ENCODE data around the gene HCN2. TPM values are rescaled to one million over a fixed set of nuclear protein-coding genes. Genes with fewer than 3 reads are reported as not detected.

The HCN2 gene
- total RNA-seq, 1 experiment from 2014 or later, result 0.04 TPM

GRCh38 chr19:582497-583197, 7.0 kb upstream of the HCN2 start:
- ChIA-PET POLR2A (ENCODE audit: unreplicated experiment) (no interaction called here), CTCF (interaction anchor here (0.6 kb wide), 1 partner anchor 27 kb away, joined by 3 read pairs; no protein-coding TSS in a partner anchor)
- intact Hi-C loops (cut with micrococcal nuclease), result no loop called here
- no peaks in the 10 kb centered on the region for H3K9me3 ChIP-seq (ENCODE audit: low read length)
- H4K20me1 ChIP-seq (ENCODE audit: low read length), result peaks cover 17% of the 10 kb centered on the region
- H3K27me3 ChIP-seq (ENCODE audit: low read length), result no peaks in the 10 kb centered on the region
- H3K9ac ChIP-seq (ENCODE audit: low read length), result no peak overlapping the region
- no peak overlapping the region for H2AFZ ChIP-seq (ENCODE audit: low read length)
- no peaks in the 10 kb centered on the region; the same call in 1 of the 2 replicates for H3K36me3 ChIP-seq (ENCODE audit: low read depth, low read length)
- no peaks in the 10 kb centered on the region for H3K9me2 ChIP-seq (replicated peaks; ENCODE audit: low read length)
- H3K4me2 ChIP-seq (ENCODE audit: low read length), result no peak overlapping the region
- H3F3A ChIP-seq (ENCODE audit: low read length, unreplicated experiment), result no peaks in the 10 kb centered on the region
- ATAC-seq, result no peak
- peaks cover 5% of the 10 kb centered on the region; the same call in 1 of the 2 replicates for H3K4me1 ChIP-seq (ENCODE audit: insufficient read depth, low read length)
- no peak for DNase-seq
- no peak for TF ChIP-seq EZH2 (IDR thresholded peaks at IDR 0.05; ENCODE audit: low read length, unreplicated experiment)
- no peak overlapping the region for H3K27ac ChIP-seq (ENCODE audit: low read length)
- H3K79me2 ChIP-seq (ENCODE audit: low read length), result peaks cover 28% of the 10 kb centered on the region
- H3K4me3 ChIP-seq (ENCODE audit: low read length), result no peak overlapping the region
- TSS peak; percentile 95 for BruUV-seq (replicated peaks)

- intact Hi-C loops (cut with micrococcal nuclease), result no loop called here
- no peak overlapping the region for H3K9ac ChIP-seq (ENCODE audit: low read length)
- no peak for ATAC-seq
These were observed 6.3 kb upstream of the HCN2 start for GRCh38 chr19:583198-583967.

GRCh38 chr19:583968-584239, 5.8 kb upstream of the HCN2 start:
- H3K9me3 ChIP-seq (ENCODE audit: low read length), result no peaks in the 10 kb centered on the region
- peaks cover 16% of the 10 kb centered on the region for H3K79me2 ChIP-seq (ENCODE audit: low read length)
- intact Hi-C loops (cut with micrococcal nuclease), result no loop called here
- no peak overlapping the region for H2AFZ ChIP-seq (ENCODE audit: low read length)
- ATAC-seq (no peak), DNase-seq (no peak)
- 0 out of 2 replicates have a peak, but pooled peaks cover 2% of the 10 kb centered on the region for H3K27me3 ChIP-seq (ENCODE audit: low read length)
- no peak overlapping the region for H3K9ac ChIP-seq (ENCODE audit: low read length)
- no peak overlapping the region for H3K27ac ChIP-seq (ENCODE audit: low read length)
- no peak overlapping the region for H3K4me2 ChIP-seq (ENCODE audit: low read length)
- CTCF ChIA-PET, result no interaction called here
- no peaks in the 10 kb centered on the region; the same call in 1 of the 2 replicates for H3K36me3 ChIP-seq (ENCODE audit: low read depth, low read length)
- no peak overlapping the region for H3K4me3 ChIP-seq (ENCODE audit: low read length)
- POLR2A ChIA-PET (ENCODE audit: unreplicated experiment), result no interaction called here
- no peaks in the 10 kb centered on the region for H3K9me2 ChIP-seq (replicated peaks; ENCODE audit: low read length)
- no TSS peak for BruUV-seq (replicated peaks)
- peaks cover 10% of the 10 kb centered on the region for H3K4me1 ChIP-seq (ENCODE audit: insufficient read depth, low read length)
- TF ChIP-seq EZH2phosphoT487 (IDR thresholded peaks at IDR 0.05; ENCODE audit: borderline replicate concordance, low read length), result no peak
- no peak for TF ChIP-seq CTCF (conservative IDR thresholded peaks at IDR 0.05; ENCODE audit: low read depth, low read length)
- TF ChIP-seq EZH2 (IDR thresholded peaks at IDR 0.05; ENCODE audit: low read length, unreplicated experiment), result no peak
- peaks cover 8% of the 10 kb centered on the region; the same call in 1 of the 2 replicates for H4K20me1 ChIP-seq (ENCODE audit: low read length)
- H3F3A ChIP-seq (ENCODE audit: low read length, unreplicated experiment), result no peaks in the 10 kb centered on the region

More at GRCh38 chr19:583198-583967, 6.3 kb upstream of the HCN2 start:
- Histone ChIP-seq H3K79me2 (ENCODE audit: low read length) (peaks cover 21% of the 10 kb centered on the region), H2AFZ (ENCODE audit: low read length) (no peak overlapping the region), H3K9me3 (ENCODE audit: low read length) (no peaks in the 10 kb centered on the region), H3K4me1 (ENCODE audit: insufficient read depth, low read length) (peaks cover 7% of the 10 kb centered on the region), H3K9me2 (replicated peaks; ENCODE audit: low read length) (no peaks in the 10 kb centered on the region), H3K27ac (ENCODE audit: low read length) (no peak overlapping the region), H3K36me3 (ENCODE audit: low read depth, low read length) (no peaks in the 10 kb centered on the region; the same call in 1 of the 2 replicates), H3K4me3 (ENCODE audit: low read length) (no peak overlapping the region), H3K27me3 (ENCODE audit: low read length) (no peaks in the 10 kb centered on the region), H3F3A (ENCODE audit: low read length, unreplicated experiment) (no peaks in the 10 kb centered on the region), H4K20me1 (ENCODE audit: low read length) (peaks cover 9% of the 10 kb centered on the region), H3K4me2 (ENCODE audit: low read length) (no peak overlapping the region)
- ChIA-PET CTCF (no interaction called here), POLR2A (ENCODE audit: unreplicated experiment) (no interaction called here)
- BruUV-seq (replicated peaks), result no TSS peak
- no peak for TF ChIP-seq EZH2 (IDR thresholded peaks at IDR 0.05; ENCODE audit: low read length, unreplicated experiment)
- TF ChIP-seq CTCF (conservative IDR thresholded peaks at IDR 0.05; ENCODE audit: low read depth, low read length), result no peak
- no peak for TF ChIP-seq EZH2phosphoT487 (IDR thresholded peaks at IDR 0.05; ENCODE audit: borderline replicate concordance, low read length)
- no peak for DNase-seq
